ENCODE data around the gene CERCAM.

CERCAM gene

GRCh38 chr9:128382261-128382660 is 38.4 kb upstream of the CERCAM start:
- TF ChIP-seq CTCF (IDR thresholded peaks at IDR 0.05; ENCODE audit: low read depth, low read length): no peak

GRCh38 chr9:128383007-128383753 is 37.5 kb upstream of the CERCAM start:
- DNase-seq (ENCODE audit: low read depth in 2 of 2): no peak
- no peak overlapping the region for H3K4me3 ChIP-seq (replicated peaks in 1 of 2; ENCODE audit: low read depth in 2 of 2, low read length in 2 of 2)
- no peak for TF ChIP-seq CTCF (IDR thresholded peaks at IDR 0.05; ENCODE audit: low read depth, low read length)

More at GRCh38 chr9:128382261-128382660, 38.4 kb upstream of the CERCAM start:
- no peak overlapping the region for H3K4me3 ChIP-seq (replicated peaks in 1 of 2; ENCODE audit: low read depth in 2 of 2, low read length in 2 of 2)
- DNase-seq (ENCODE audit: low read depth in 2 of 2): peak in 1 of 2 donors; percentile 30

DNA sequence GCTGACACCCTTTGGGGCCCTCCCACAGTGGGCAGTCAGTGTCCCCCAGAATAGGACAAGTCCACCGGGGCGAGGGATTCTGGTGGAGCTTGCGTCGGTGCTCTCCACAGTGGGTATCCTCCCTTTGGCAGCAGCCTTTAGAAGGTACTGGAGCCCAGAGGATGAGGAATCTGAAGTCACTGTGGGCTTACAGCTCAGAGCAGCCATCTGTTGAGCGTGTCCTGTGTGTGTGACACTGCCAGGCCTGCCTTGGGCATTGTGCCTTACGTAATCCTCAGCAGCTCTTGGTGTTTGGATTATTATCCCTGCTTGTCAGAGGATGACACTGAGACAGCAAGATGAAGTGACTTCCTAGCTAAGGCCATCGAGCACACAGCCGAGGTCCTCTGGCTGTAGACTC is 36.9 kb upstream of the CERCAM start:
- DNase-seq (ENCODE audit: low read depth in 2 of 2): no peak
- no peak for TF ChIP-seq CTCF (IDR thresholded peaks at IDR 0.05; ENCODE audit: low read depth, low read length)
- no peak overlapping the region for H3K4me3 ChIP-seq (replicated peaks in 1 of 2; ENCODE audit: low read depth in 2 of 2, low read length in 2 of 2)

DNA sequence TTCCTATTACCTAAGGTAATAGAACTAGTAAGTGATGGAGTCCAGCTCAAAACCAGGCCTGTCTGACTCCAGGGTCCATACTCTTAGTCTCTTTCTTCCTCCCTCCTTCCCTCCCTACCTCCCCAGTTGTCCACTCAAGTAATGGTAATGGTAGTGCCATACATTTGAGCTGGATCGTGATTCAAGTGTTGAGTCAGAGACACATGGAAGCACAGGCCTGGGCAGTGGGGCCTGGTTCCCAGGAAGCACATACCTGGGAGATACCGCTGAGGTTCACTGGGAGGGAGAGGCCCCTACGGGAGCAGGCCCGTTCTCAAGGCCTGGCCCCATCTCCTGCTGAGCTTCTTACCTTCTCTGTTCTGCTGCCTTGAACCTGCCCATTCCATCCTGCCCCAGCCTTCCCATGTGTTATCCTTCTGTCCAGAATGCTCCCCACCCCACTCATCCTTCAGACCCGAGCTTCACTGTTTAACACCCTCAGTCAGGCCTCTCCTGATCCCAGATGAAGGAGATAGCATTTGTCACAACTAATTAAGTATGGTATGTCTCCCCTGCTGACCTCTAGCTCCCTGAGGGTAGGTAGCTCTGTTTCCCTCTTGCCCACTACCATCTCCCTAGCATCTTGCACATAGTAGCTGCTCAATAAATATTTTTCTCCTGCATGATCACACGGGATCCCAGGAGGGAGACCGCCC is 35.7 kb upstream of the CERCAM start:
- H3K4me3 ChIP-seq (replicated peaks in 1 of 2; ENCODE audit: low read depth in 2 of 2, low read length in 2 of 2): no peak overlapping the region
- no peak for TF ChIP-seq CTCF (IDR thresholded peaks at IDR 0.05; ENCODE audit: low read depth, low read length)
- no peak for DNase-seq (ENCODE audit: low read depth in 2 of 2)

DNA sequence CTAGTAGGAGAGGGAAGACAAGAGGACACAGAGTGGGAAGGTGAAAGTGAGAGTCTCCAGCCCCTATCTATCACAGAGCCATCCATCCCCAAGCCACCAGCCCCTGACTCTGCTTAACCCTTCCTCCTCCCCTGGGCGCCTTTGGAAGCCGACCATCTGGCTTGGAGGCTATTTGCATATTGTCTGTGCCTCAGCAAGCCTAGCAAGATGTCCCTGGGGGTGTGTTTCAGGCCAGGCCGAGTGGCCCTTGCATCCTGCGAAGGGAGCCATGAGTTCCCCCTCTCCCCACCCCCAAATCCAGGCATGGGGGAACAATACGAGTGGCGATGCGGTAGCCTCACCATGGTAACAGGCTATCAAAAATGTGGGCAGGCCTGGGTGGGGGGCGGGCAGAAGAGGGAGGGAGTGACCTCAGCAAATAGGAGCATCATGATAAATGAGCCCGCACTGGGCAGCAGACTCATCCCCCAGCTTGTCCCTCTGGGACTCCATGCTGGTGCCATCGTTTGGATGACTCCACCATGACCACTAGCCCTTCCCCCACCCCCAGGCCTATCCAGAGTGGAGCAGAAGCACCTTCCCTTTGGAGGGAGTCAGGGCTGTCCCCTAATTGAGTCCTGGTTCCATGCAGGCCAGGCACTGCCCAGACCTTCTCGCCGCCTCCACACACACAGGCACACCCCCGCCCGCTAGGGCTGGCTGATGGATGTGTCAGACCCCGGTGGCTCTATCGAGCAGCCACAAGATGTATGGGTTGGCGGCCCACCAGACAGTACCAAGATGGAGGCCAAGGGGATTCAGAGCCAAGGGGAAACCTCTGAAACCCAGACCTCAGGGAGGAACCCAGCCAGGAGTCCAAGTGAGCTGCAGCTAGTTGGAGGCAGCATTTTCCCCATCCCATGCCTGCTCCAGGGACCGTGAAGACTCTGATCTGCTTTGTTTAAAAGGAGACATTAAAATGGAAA is 34.9 kb upstream of the CERCAM start:
- no peak for TF ChIP-seq CTCF (IDR thresholded peaks at IDR 0.05; ENCODE audit: low read depth, low read length)
- no peak overlapping the region for H3K4me3 ChIP-seq (replicated peaks in 1 of 2; ENCODE audit: low read depth in 2 of 2, low read length in 2 of 2)
- no peak for DNase-seq (ENCODE audit: low read depth in 2 of 2)

GRCh38 chr9:128388150-128388549 is 32.5 kb upstream of the CERCAM start:
- TF ChIP-seq CTCF (IDR thresholded peaks at IDR 0.05; ENCODE audit: low read depth, low read length): no peak
- DNase-seq (ENCODE audit: low read depth in 2 of 2): no peak
- H3K4me3 ChIP-seq (replicated peaks in 1 of 2; ENCODE audit: low read depth in 2 of 2, low read length in 2 of 2): no peak overlapping the region

Measured in cardiac fibroblast (primary cell).